Prostate gland (tissue), 2 donors: ENCODE results near the gene GABRE.

Experiments used
- POLR2A ChIP-seq: fragments of 450-650 bp; IDR thresholded peaks from one replicate; pipeline ENCODE4 v1.6.1; 2016; ENCODE audit warnings: antibody characterized with exemption, mild to moderate bottlenecking
- TF ChIP-seq, protein P1 (sequence below), 4 experiments: fragments of 200-600 bp in 2 of 4; fragments of 450-650 bp in 2 of 4; sonication (generic) in 2 of 4; IDR thresholded peaks; 1 replicate in 3 of 4; 2 replicates in 1 of 4; pipeline ENCODE4 v1.5.1; 2016 to 2019; ENCODE audit warnings: antibody characterized with exemption in 4 of 4, mild to moderate bottlenecking in 2 of 4, moderate library complexity in 2 of 4

DNA sequence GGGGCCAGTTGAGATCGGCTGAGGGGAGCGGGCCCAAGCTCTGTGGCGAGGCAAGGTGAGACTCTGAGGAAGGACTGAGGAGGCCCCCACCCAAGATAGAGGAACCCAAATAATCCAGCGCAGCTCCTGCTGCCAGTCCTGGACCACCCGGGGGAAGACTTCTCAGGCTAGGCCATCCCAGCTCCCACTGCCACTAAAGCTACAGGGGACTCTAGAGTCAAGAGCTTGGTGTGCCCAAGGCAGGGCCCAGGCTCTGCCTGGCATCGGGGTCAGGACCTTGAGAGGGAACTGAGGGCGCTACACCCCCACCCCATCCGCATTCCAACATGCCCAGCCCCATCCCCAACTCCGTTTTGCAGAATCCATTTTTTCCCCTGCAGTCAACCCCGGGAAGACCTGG is 53.2 kb downstream of the GABRE start:
- TF ChIP-seq POLR2A, result no peak
- TF ChIP-seq, protein P1, sequence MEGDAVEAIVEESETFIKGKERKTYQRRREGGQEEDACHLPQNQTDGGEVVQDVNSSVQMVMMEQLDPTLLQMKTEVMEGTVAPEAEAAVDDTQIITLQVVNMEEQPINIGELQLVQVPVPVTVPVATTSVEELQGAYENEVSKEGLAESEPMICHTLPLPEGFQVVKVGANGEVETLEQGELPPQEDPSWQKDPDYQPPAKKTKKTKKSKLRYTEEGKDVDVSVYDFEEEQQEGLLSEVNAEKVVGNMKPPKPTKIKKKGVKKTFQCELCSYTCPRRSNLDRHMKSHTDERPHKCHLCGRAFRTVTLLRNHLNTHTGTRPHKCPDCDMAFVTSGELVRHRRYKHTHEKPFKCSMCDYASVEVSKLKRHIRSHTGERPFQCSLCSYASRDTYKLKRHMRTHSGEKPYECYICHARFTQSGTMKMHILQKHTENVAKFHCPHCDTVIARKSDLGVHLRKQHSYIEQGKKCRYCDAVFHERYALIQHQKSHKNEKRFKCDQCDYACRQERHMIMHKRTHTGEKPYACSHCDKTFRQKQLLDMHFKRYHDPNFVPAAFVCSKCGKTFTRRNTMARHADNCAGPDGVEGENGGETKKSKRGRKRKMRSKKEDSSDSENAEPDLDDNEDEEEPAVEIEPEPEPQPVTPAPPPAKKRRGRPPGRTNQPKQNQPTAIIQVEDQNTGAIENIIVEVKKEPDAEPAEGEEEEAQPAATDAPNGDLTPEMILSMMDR (IDR thresholded peaks at IDR 0.05), result no peak
